ENCODE results near the gene SLC47A2.

Gene SLC47A2

DNA sequence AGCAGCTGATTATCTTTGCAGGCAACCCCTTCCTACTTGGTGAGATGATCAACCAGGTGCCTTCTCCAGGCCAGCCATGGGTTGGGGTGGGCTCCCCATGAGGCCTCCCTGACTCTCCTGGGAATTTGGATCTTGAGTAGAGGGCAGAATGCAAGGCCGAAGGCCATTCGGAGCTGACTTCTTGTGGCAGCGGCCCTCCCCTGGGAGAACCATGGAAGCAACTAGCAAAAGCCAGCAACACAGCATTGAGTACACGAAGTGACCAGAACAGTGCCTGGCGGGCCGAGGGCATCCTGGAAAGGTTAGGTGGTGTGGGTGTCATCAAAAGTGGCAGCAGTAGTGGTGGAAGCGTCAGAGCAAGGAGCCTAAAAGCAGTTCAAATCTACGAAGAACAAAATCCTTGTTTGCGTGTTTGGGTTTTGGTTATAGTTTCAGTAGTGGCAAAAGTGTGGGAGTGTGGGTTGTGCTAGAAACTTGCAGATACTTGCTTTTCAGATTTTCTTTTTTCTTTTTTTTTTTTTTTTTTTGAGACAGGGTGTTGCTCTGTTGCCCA, 33.7 kb upstream of the SLC47A2 start:
- Histone ChIP-seq H3K9me2 (replicated peaks; ENCODE audit: low read depth, low read length) (no peaks in the 10 kb centered on the region), H4K20me1 (ENCODE audit: insufficient read depth, low read length, poor library complexity, severe bottlenecking) (no peaks in the 10 kb centered on the region), H2AFZ (ENCODE audit: low read length) (no peak overlapping the region), H3K27me3 (ENCODE audit: insufficient read depth, low read length, poor library complexity, severe bottlenecking) (no peaks in the 10 kb centered on the region), H3K36me3 (ENCODE audit: insufficient read depth, low read length) (no peaks in the 10 kb centered on the region), H3K9me3 (ENCODE audit: insufficient read depth, low read depth, low read length) (no peaks in the 10 kb centered on the region), H3K9ac (ENCODE audit: low read depth, low read length, poor library complexity, severe bottlenecking) (no peak overlapping the region), H3F3A (ENCODE audit: low read depth) (no peaks in the 10 kb centered on the region), H3K4me3 (ENCODE audit: low read length, poor library complexity, severe bottlenecking) (no peak overlapping the region), H3K79me2 (ENCODE audit: insufficient read depth, low read length) (no peaks in the 10 kb centered on the region), H3K4me1 (ENCODE audit: insufficient read depth, low read length, poor library complexity, severe bottlenecking) (no peaks in the 10 kb centered on the region), H3K4me2 (ENCODE audit: low read depth, low read length, poor library complexity, severe bottlenecking) (no peak overlapping the region)
- TF ChIP-seq EZH2phosphoT487 (IDR thresholded peaks at IDR 0.05; ENCODE audit: borderline replicate concordance) = no peak
- TF ChIP-seq, protein P1, sequence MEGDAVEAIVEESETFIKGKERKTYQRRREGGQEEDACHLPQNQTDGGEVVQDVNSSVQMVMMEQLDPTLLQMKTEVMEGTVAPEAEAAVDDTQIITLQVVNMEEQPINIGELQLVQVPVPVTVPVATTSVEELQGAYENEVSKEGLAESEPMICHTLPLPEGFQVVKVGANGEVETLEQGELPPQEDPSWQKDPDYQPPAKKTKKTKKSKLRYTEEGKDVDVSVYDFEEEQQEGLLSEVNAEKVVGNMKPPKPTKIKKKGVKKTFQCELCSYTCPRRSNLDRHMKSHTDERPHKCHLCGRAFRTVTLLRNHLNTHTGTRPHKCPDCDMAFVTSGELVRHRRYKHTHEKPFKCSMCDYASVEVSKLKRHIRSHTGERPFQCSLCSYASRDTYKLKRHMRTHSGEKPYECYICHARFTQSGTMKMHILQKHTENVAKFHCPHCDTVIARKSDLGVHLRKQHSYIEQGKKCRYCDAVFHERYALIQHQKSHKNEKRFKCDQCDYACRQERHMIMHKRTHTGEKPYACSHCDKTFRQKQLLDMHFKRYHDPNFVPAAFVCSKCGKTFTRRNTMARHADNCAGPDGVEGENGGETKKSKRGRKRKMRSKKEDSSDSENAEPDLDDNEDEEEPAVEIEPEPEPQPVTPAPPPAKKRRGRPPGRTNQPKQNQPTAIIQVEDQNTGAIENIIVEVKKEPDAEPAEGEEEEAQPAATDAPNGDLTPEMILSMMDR (conservative IDR thresholded peaks at IDR 0.05; ENCODE audit: low read length) = no peak

DNA sequence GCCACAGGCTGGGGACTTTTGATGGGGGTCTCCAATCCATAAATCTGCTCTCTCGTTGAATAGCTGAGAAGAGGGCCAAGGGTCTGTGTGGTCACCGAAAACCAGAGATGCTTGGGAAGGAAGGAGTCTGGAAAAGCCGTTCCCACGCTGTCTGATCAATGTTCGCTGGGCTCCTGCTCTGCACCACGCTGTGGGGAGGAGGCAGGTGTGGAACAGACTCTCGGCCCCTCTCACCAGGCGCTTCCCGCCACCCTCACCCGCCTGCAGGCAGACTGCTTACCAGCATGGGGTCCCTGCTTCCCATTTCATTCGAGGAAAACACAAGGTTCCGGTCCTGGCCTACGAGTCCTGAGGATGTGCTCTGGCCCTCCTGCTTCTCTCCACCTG, 32.4 kb upstream of the SLC47A2 start:
- Histone ChIP-seq H3K79me2 (ENCODE audit: insufficient read depth, low read length) (no peaks in the 10 kb centered on the region), H3K9me2 (replicated peaks; ENCODE audit: low read depth, low read length) (no peaks in the 10 kb centered on the region), H3K9ac (ENCODE audit: low read depth, low read length, poor library complexity, severe bottlenecking) (no peak overlapping the region), H3K9me3 (ENCODE audit: insufficient read depth, low read depth, low read length) (no peaks in the 10 kb centered on the region), H3K36me3 (ENCODE audit: insufficient read depth, low read length) (no peaks in the 10 kb centered on the region), H3K4me1 (ENCODE audit: insufficient read depth, low read length, poor library complexity, severe bottlenecking) (no peaks in the 10 kb centered on the region), H3K27me3 (ENCODE audit: insufficient read depth, low read length, poor library complexity, severe bottlenecking) (no peaks in the 10 kb centered on the region), H3K4me2 (ENCODE audit: low read depth, low read length, poor library complexity, severe bottlenecking) (no peak overlapping the region), H3F3A (ENCODE audit: low read depth) (no peaks in the 10 kb centered on the region), H3K4me3 (ENCODE audit: low read length, poor library complexity, severe bottlenecking) (no peak overlapping the region), H2AFZ (ENCODE audit: low read length) (no peak overlapping the region), H4K20me1 (ENCODE audit: insufficient read depth, low read length, poor library complexity, severe bottlenecking) (no peaks in the 10 kb centered on the region)
- no peak for TF ChIP-seq EZH2phosphoT487 (IDR thresholded peaks at IDR 0.05; ENCODE audit: borderline replicate concordance)
- TF ChIP-seq, protein P1 (conservative IDR thresholded peaks at IDR 0.05; ENCODE audit: low read length) = no peak

DNA sequence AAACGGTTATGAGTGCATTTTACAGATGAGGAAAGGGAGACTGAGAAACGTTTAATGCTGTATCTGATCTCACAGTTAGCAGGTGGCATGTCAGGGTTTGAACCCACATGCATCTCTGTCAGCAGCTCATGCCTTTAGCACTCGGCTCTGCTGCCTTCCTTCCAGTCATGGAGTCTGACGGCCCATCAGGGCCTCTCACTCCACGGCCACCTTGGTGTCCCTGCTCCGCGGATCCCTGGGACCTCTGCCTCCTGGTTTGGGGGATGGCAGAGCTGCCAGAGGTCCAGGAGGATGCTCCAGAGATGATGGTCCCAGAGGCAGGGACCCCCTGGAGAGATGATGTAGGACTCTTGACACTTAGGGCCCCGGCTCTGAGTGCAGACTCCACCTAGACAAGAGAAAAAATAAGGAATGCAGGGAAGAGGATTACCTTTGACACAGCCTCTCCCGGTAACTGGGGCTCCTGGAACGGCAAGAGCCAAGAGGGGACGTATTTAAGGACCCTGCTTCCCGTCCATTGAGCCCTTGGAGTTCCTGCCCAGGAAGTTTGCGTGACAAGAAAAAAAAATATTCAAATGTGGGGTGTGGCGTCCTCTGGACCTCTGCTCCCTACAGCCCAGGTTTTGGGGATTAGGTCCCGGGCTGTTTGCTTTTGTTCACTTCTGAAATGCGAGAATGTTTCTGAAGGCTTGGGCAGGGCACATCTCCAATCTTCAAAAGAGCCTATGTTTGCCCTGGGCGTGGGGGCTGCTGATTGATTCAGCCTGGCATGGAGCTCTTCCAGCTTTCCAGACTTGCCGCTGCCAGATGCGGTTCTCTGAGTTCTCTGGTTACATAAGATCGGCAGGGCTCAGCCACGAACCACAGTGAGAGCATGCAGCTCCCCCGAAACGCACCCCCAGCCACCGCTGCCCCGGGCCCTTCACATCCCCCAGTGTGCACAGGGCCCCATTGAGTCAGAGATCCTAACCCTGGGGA, 31.7 kb upstream of the SLC47A2 start, which contains the start of gene ALDH3A1:
Gene ALDH3A1, minus strand, starts transcription at position 470 of the 978 bp plus-strand sequence. CDS start 3,169 bp downstream, outside the sequence.
- Histone ChIP-seq H4K20me1 (ENCODE audit: insufficient read depth, low read length, poor library complexity, severe bottlenecking) (no peaks in the 10 kb centered on the region), H3K27me3 (ENCODE audit: insufficient read depth, low read length, poor library complexity, severe bottlenecking) (no peaks in the 10 kb centered on the region), H3F3A (ENCODE audit: low read depth) (no peaks in the 10 kb centered on the region), H3K79me2 (ENCODE audit: insufficient read depth, low read length) (no peaks in the 10 kb centered on the region), H3K4me2 (ENCODE audit: low read depth, low read length, poor library complexity, severe bottlenecking) (no peak within 1 kb of the TSS), H3K9ac (ENCODE audit: low read depth, low read length, poor library complexity, severe bottlenecking) (no peak within 1 kb of the TSS), H2AFZ (ENCODE audit: low read length) (no peak within 1 kb of the TSS), H3K4me1 (ENCODE audit: insufficient read depth, low read length, poor library complexity, severe bottlenecking) (no peaks in the 10 kb centered on the region), H3K4me3 (ENCODE audit: low read length, poor library complexity, severe bottlenecking) (no peak within 1 kb of the TSS), H3K9me2 (replicated peaks; ENCODE audit: low read depth, low read length) (no peaks in the 10 kb centered on the region), H3K9me3 (ENCODE audit: insufficient read depth, low read depth, low read length) (no peaks in the 10 kb centered on the region), H3K36me3 (ENCODE audit: insufficient read depth, low read length) (no peaks in the 10 kb centered on the region)
- no peak for TF ChIP-seq EZH2phosphoT487 (IDR thresholded peaks at IDR 0.05; ENCODE audit: borderline replicate concordance)
- TF ChIP-seq, protein P1 (conservative IDR thresholded peaks at IDR 0.05; ENCODE audit: low read length) = no peak

All from Loucy (cell line).